K562 (cell line): ENCODE results near the gene OPCML. TPM values are rescaled to one million over a fixed set of nuclear protein-coding genes. Genes with fewer than 3 reads are reported as not detected.

Experiments
- ATAC-seq: fragments of 200-7000 bp; cut with Tn5 transposase; 3 replicates; pipeline ENCODE4 v1.9.1; 2020; ENCODE audit warnings: moderate library complexity
- BruUV-seq: library from RNA; stranded (reverse); fragments of 400-500 nt; replicated peaks from 2 replicates; lab custom pipeline; 2021; lab: Mats Ljungman, UMichigan
- CTCF ChIA-PET: fragments of 300-600 bp; formaldehyde crosslinking; extraction: SDS; loops from one replicate; lab custom pipeline; 2021; ENCODE audit warnings: low intra/inter-chr PET ratio; lab: Yijun Ruan, JAX
- POLR2A ChIA-PET: fragments of 300-600, 350-650 bp; sonication (Branson Sonifier 250); formaldehyde crosslinking; extraction: SDS; loops from one replicate; lab custom pipeline; 2021; ENCODE audit warnings: antibody characterized with exemption, inconsistent platforms; lab: Yijun Ruan, JAX
- DNase-seq, 4 experiments: peaks; one replicate each; pipeline versions ENCODE4 v3.0.0 to v3.0.0-alpha.2; 2011 to 2018; ENCODE audit warnings: low spot score in 3 of 4, mixed read lengths in 3 of 4; ENCODE audit errors: extremely low read depth in 1 of 4
- FAIRE-seq: peaks from 2 replicates; lab custom pipeline; 2011; peaks lifted over from hg19 to GRCh38; lab: Jason Lieb, UNC
- H2AFZ ChIP-seq: 2 replicates; pipeline ENCODE4 v1.6.0; 2011; ENCODE audit warnings: low read depth, low read length, control low read depth, inconsistent platforms
- H3K27ac ChIP-seq: fragments of 200-600 bp; 3 replicates; pipeline ENCODE4 v1.8.0; 2011; ENCODE audit warnings: low read depth, mild to moderate bottlenecking, control low read depth, inconsistent platforms, low read length, moderate library complexity, mixed read lengths; ENCODE audit errors: extremely low read depth
- H3K27me3 ChIP-seq, 2 experiments: fragments of 300-600 bp in 1 of 2; 2 replicates in 1 of 2; 3 replicates in 1 of 2; pipeline versions ENCODE4 v1.6.0 to v1.8.0; 2011; ENCODE audit warnings: inconsistent platforms in 2 of 2, low read length in 2 of 2, mild to moderate bottlenecking in 1 of 2, mixed read lengths in 1 of 2, moderate library complexity in 1 of 2; ENCODE audit not compliant: control insufficient read depth in 2 of 2, insufficient read depth in 2 of 2
- H3K36me3 ChIP-seq: fragments of 300-600 bp; 3 replicates; pipeline ENCODE4 v1.8.0; 2011; ENCODE audit warnings: mild to moderate bottlenecking, low read length, inconsistent platforms; ENCODE audit not compliant: control insufficient read depth, insufficient read depth
- H3K4me1 ChIP-seq, 2 experiments: fragments of 200-600 bp in 1 of 2; replicated peaks in 1 of 2; 2 replicates in 1 of 2; 3 replicates in 1 of 2; pipeline versions ENCODE4 v1.5.1 to v1.8.0; 2011; ENCODE audit warnings: inconsistent platforms in 2 of 2, low read length in 2 of 2, mild to moderate bottlenecking in 1 of 2, mixed read lengths in 1 of 2, moderate library complexity in 1 of 2; ENCODE audit not compliant: control insufficient read depth in 2 of 2, insufficient read depth in 2 of 2
- H3K4me2 ChIP-seq: 2 replicates; pipeline ENCODE4 v1.6.1; 2011; ENCODE audit warnings: low read length, control low read depth, inconsistent platforms, mixed read lengths; ENCODE audit not compliant: insufficient read depth
- H3K4me3 ChIP-seq: fragments of 200-600 bp; sonication (generic), shearing (Covaris generic); 2 replicates; pipeline ENCODE4 v1.5.1; 2016; ENCODE audit warnings: control low read depth, inconsistent platforms
- H3K79me2 ChIP-seq: fragments of 200-600 bp; 3 replicates; pipeline ENCODE4 v1.8.0; 2011; ENCODE audit warnings: low read length, inconsistent platforms; ENCODE audit not compliant: control insufficient read depth, insufficient read depth
- H3K9ac ChIP-seq, 2 experiments: 2 replicates each; pipeline versions ENCODE4 v1.6.0 to v1.6.1; 2011; ENCODE audit warnings: low read depth in 2 of 2, low read length in 2 of 2, control low read depth in 1 of 2, inconsistent platforms in 1 of 2, mild to moderate bottlenecking in 1 of 2, mixed read lengths in 1 of 2; ENCODE audit not compliant: insufficient read depth in 1 of 2
- H3K9me1 ChIP-seq: one replicate; pipeline ENCODE4 v1.6.0; 2011; ENCODE audit warnings: inconsistent platforms, mild to moderate bottlenecking, low read length, moderate library complexity; ENCODE audit not compliant: control insufficient read depth, insufficient read depth
- H3K9me3 ChIP-seq: replicated peaks from 2 replicates; pipeline ENCODE4 v1.5.1; 2011; ENCODE audit warnings: low read depth, low read length, inconsistent platforms; ENCODE audit not compliant: control insufficient read depth, insufficient read depth
- H4K20me1 ChIP-seq: replicated peaks from 2 replicates; pipeline ENCODE4 v1.6.1; 2011; ENCODE audit warnings: low read length, inconsistent platforms, mixed read lengths; ENCODE audit not compliant: control insufficient read depth, insufficient read depth
- CHD1 ChIP-seq: fragments of 200-600 bp; sonication (generic); IDR thresholded peaks from one replicate; pipeline ENCODE4 v1.6.1; 2012; ENCODE audit warnings: mild to moderate bottlenecking, moderate library complexity, low read length, inconsistent platforms
- HDAC2 ChIP-seq: fragments of 450-650 bp; IDR thresholded peaks from 2 replicates; pipeline ENCODE4 v1.6.1; 2016; ENCODE audit warnings: mild to moderate bottlenecking
- NFE2L1 ChIP-seq: fragments of 450-650 bp; IDR thresholded peaks from 2 replicates; pipeline ENCODE4 v1.6.1; 2016; ENCODE audit warnings: missing genetic modification characterization, low read depth, mild to moderate bottlenecking, missing compliant biosample characterization, moderate library complexity, borderline replicate concordance
- RBM25 ChIP-seq: fragments of 200-400 bp; formaldehyde crosslinking; IDR thresholded peaks from 2 replicates; pipeline ENCODE4 v1.6.1; 2018; ENCODE audit warnings: low read length, low read depth, moderate library complexity; ENCODE audit not compliant: severe bottlenecking
- U2AF2 ChIP-seq: fragments of 200-400 bp; formaldehyde crosslinking; optimal IDR thresholded peaks from 2 replicates; pipeline ENCODE3; 2017; ENCODE audit warnings: low read depth, mild to moderate bottlenecking, low read length
- WGBS: fragments of 100-300 bp; shearing (Covaris generic); methylation state at CpG from one replicate; pipeline ENCODE4 v1.1.6; 2016; ENCODE audit warnings: low coverage, mixed read lengths; ENCODE audit not compliant: insufficient coverage; ENCODE audit errors: missing lambda C conversion rate; 5-methylcytosine and 5-hydroxymethylcytosine counted together
- in situ Hi-C: fragments of 300-500 bp; cut with MboI; formaldehyde crosslinking; loops from 4 replicates; pipeline ENCODE4 v1.15.0; 2018; ENCODE audit warnings: inconsistent platforms, mixed read lengths
- intact Hi-C: fragments of 100-400 bp; cut with micrococcal nuclease; formaldehyde crosslinking; loops from 2 replicates; pipeline ENCODE4 v1.14.2; 2022
- polyA plus RNA-seq, 8 experiments: library from polyadenylated mRNA; depleted of rRNA in 4 of 8; stranded (reverse) in 5 of 8; unstranded in 3 of 8; fragments of >200 nt; fragmentation: Nextera tagmentation in 2 of 8; fragmentation: Illumina TruSeq in 1 of 8; extraction: Ambion mirVana in 2 of 8; extraction: Trizol in 1 of 8; gene quantifications; 2 replicates each; pipeline versions ENCODE4 v1.2.1 to v1.2.3, GENCODE V29; 2011 to 2014; ENCODE audit warnings: inconsistent platforms in 1 of 8, missing spikeins in 1 of 8
- total RNA-seq, 7 experiments: library from RNA; depleted of rRNA in 6 of 7; stranded (reverse); fragments of >200 nt in 6 of 7; fragmentation: Illumina TruSeq in 2 of 7; extraction: Trizol in 2 of 7; gene quantifications; 2 replicates each; pipeline versions ENCODE4 v1.2.1 to v1.2.3, GENCODE V29; 2011 to 2021; ENCODE audit warnings: low replicate concordance in 1 of 7
- TF ChIP-seq, protein P1 (sequence below): sonication (generic); formaldehyde crosslinking; IDR thresholded peaks from 2 replicates; pipeline ENCODE4 v1.4.0; 2020; ENCODE audit warnings: mild to moderate bottlenecking, missing genetic modification reagents

Gene OPCML
- total and polyA plus RNA-seq, 9 of the 15 experiments (the other 6 are each of a cell fraction or from before 2014, with no cell fraction given): not detected

DNA sequence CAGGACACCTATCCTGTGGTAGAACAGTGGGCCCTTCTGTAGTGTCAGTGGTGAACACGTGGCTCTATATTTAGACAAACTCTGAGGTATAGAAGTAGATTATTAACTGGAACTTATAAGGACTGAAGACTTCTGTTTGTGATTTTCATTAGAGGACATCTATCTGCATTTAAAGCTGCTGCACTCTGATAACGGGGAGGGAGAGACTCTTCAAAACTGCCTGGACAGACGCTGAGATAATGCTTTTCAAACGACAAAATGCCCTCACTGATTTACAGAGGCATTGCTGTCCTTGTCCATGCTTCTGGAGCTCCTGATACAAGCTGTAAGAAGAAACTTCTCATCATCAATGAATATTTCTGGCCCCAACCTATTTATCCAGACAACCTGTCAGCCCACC is 425.2 kb downstream of the OPCML start:
- FAIRE-seq: no peak
- H3K27me3 ChIP-seq: no peaks in the 10 kb centered on the region
- no peak overlapping the region for H3K9ac ChIP-seq
- H3K4me1 ChIP-seq: no peaks in the 10 kb centered on the region
- no peak overlapping the region for H3K4me2 ChIP-seq
- H3K36me3 ChIP-seq: no peaks in the 10 kb centered on the region
- TF ChIP-seq U2AF2 (no peak), RBM25 (no peak), CHD1 (no peak), NFE2L1 (tag) (no peak), HDAC2 (no peak)
- TF ChIP-seq, protein P1, sequence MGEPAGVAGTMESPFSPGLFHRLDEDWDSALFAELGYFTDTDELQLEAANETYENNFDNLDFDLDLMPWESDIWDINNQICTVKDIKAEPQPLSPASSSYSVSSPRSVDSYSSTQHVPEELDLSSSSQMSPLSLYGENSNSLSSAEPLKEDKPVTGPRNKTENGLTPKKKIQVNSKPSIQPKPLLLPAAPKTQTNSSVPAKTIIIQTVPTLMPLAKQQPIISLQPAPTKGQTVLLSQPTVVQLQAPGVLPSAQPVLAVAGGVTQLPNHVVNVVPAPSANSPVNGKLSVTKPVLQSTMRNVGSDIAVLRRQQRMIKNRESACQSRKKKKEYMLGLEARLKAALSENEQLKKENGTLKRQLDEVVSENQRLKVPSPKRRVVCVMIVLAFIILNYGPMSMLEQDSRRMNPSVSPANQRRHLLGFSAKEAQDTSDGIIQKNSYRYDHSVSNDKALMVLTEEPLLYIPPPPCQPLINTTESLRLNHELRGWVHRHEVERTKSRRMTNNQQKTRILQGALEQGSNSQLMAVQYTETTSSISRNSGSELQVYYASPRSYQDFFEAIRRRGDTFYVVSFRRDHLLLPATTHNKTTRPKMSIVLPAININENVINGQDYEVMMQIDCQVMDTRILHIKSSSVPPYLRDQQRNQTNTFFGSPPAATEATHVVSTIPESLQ (CRISPR knock-in tag): no peak
- no peak overlapping the region for H3K27ac ChIP-seq
- intact Hi-C loops: no loop called here
- H2AFZ ChIP-seq: no peak overlapping the region
- POLR2A ChIA-PET: no interaction called here
- no peaks in the 10 kb centered on the region for H3K9me1 ChIP-seq
- CTCF ChIA-PET: no interaction called here
- no peak overlapping the region for H3K4me3 ChIP-seq
- BruUV-seq: no TSS peak
- no peaks in the 10 kb centered on the region for H3K9me3 ChIP-seq
- DNase-seq: no peak
- H3K79me2 ChIP-seq: no peaks in the 10 kb centered on the region
- in situ Hi-C loops: no loop called here
- ATAC-seq: no peak
- H4K20me1 ChIP-seq: no peaks in the 10 kb centered on the region
- 0% methylated on average over 4 of the region's 4 CpGs for WGBS
